Skeletal muscle tissue (tissue), 4 donors: Measurements from ENCODE around the gene PLG. TPM values are rescaled to one million over a fixed set of nuclear protein-coding genes. Genes with fewer than 3 reads are reported as not detected.
A peak's percentile ranks its signal among the peaks of the same experiment; 100 is the strongest.
"Not testable (repeated sequence)": the region's sequence is repeated elsewhere in the genome, so short reads cannot be mapped to it uniquely, and the experiment has no call there.

Experiments
- H3K27ac ChIP-seq: one replicate; pipeline ENCODE4 v1.7.0; 2013; ENCODE audit warnings: mild to moderate bottlenecking, low read depth, low read length, inconsistent platforms
- H3K27me3 ChIP-seq, 3 donors: one replicate each; pipeline ENCODE4 v1.7.0; 2013; ENCODE audit warnings: low read length in 3 of 3; ENCODE audit not compliant: control insufficient read depth in 3 of 3, insufficient read depth in 3 of 3
- H3K36me3 ChIP-seq, 3 donors: one replicate each; pipeline ENCODE4 v1.7.0; 2013; ENCODE audit warnings: low read length in 3 of 3; ENCODE audit not compliant: control insufficient read depth in 3 of 3, insufficient read depth in 3 of 3
- H3K4me1 ChIP-seq, 3 donors: one replicate each; pipeline ENCODE4 v1.7.0; 2013; ENCODE audit warnings: low read length in 3 of 3, mild to moderate bottlenecking in 3 of 3; ENCODE audit not compliant: control insufficient read depth in 3 of 3, insufficient read depth in 3 of 3
- H3K4me3 ChIP-seq, 3 donors: one replicate each; pipeline ENCODE4 v1.7.0; 2013; ENCODE audit warnings: low read length in 3 of 3
- H3K9ac ChIP-seq, 3 donors: one replicate each; pipeline ENCODE4 v1.7.0; 2013; ENCODE audit warnings: low read length in 3 of 3, mild to moderate bottlenecking in 3 of 3, moderate library complexity in 2 of 3, low read depth in 1 of 3
- H3K9me3 ChIP-seq, 3 donors: one replicate each; pipeline ENCODE4 v1.7.0; 2013; ENCODE audit warnings: low read length in 3 of 3; ENCODE audit not compliant: control insufficient read depth in 3 of 3
- total RNA-seq: library from RNA; depleted of rRNA; stranded (reverse); fragments of >200 nt; gene quantifications from one replicate; pipeline ENCODE4 v1.2.3, GENCODE V29; 2014
- donor health status: Osteomylitis.

The PLG gene
- total RNA-seq, 1 donor from 2014 or later = 2.6 TPM

DNA sequence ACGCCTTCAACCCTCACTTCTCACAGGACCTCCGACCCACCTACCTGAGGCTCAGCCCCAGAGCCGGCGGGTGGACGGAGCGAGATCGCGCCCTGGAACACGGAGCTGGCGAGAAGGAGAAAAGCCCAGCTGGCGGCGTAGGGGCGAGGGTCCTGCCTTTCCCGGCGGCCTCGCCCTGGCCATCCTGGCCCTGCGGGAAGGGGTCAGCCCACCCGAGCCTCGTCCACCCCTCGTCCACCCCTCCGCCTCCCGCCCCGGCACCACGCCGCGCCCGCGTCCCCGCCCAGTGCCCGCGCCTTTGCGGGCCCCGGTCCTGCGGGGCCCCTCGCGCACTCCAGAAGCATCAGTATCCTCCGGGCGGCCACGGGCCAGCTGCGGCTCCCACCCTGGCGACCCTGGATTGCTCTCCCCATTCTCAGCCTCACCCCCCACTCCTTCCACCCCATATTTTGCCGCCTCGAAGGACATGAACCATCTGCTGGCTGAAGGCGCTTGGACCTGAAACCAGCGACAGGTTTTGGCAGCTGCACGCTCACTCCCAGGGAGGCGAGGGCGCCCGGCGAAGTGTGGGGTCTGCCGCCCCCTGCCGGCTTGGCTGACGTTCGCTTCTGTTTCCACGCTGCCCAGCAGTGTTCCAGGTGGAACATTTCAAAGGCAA, 65.1 kb downstream of the PLG start:
- Histone ChIP-seq H3K27me3 (peaks cover 4 to 14% (median 6%) of the 10 kb centered on the region in 3 donors), H3K27ac (no peak overlapping the region), H3K9ac (no peak overlapping the region), H3K36me3 (no peaks in the 10 kb centered on the region), H3K4me1 (no peaks in the 10 kb centered on the region), H3K9me3 (peaks cover 0 to 3% (median 3%) of the 10 kb centered on the region in 3 donors), H3K4me3 (peak overlapping the region in 1 of 3 donors; percentile 29)

DNA sequence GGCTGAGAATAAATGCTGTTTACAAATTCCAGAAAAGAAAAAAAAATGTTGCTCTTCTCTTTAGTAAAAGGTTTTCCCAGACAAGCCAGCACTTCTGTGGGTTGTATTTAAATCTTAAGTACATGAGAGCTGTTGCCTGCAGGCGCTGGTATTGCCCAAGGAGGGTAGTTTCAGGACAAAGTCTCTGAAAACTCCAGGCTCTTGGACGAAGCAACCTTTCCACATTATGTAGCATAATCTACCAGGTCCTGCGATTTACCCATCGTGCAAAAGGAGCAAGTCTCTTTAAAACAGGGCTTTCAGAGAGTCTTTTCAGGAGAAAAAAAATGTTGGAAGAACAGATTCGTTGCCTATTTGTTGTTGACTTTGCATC, 65.6 kb downstream of the PLG start:
- Histone ChIP-seq H3K4me1 (no peaks in the 10 kb centered on the region), H3K27me3 (peaks cover 4 to 14% (median 6%) of the 10 kb centered on the region in 3 donors), H3K36me3 (no peaks in the 10 kb centered on the region), H3K9me3 (peaks cover 0 to 3% (median 3%) of the 10 kb centered on the region in 3 donors), H3K27ac (no peak overlapping the region), H3K4me3 (no peak overlapping the region), H3K9ac (no peak overlapping the region)

DNA sequence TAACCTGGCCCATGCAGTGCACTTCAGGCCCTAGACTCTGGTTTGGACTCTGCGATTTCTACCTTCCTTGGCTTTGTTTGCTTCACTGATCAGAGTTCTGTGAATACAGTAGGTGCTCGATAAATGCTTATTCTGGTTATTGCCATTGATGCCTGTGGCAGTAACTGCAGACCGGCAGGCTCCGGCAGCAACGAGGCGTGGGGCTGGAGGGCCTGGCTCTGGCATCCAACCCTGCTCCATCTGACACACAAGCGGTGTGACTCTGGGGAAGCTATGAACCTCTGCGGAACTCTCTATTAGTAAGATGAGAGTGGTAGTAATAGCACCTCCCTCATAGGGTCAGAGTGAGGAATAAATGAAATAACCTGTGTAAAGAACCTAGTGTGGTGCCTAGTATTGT, 66.1 kb downstream of the PLG start:
- Histone ChIP-seq H3K9me3 (no peaks in the 10 kb centered on the region), H3K27ac (no peak overlapping the region), H3K36me3 (no peaks in the 10 kb centered on the region), H3K4me1 (no peaks in the 10 kb centered on the region), H3K4me3 (no peak overlapping the region), H3K27me3 (peaks cover 4 to 14% (median 6%) of the 10 kb centered on the region in 3 donors), H3K9ac (no peak overlapping the region)

DNA sequence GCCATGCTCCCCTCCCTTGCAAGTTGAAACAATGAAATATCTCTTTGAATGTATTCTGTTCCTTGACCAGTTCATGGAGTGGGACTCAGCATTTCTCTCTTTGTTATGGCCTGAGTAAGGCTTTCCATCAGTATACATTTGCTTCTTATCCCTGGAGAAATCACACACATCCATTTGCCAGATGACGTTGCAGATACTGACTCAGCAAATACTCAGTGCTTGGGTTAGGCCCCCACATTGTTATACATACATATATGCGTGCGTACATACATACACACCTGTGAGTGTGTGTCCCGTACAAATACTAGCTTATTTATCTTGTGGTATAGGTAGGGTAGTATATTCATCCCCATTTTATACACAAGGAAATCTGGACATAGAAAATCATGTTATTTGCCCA, 72.4 kb downstream of the PLG start:
- peaks cover 0 to 2% (median 0%) of the 10 kb centered on the region in 3 donors for H3K9me3 ChIP-seq
- H3K4me3 ChIP-seq = no peak overlapping the region
- no peaks in the 10 kb centered on the region for H3K4me1 ChIP-seq
- H3K9ac ChIP-seq = no peak overlapping the region
- H3K27ac ChIP-seq = no peak overlapping the region
- peaks cover 0 to under 1% (median 0%) of the 10 kb centered on the region in 3 donors for H3K27me3 ChIP-seq
- no peaks in the 10 kb centered on the region for H3K36me3 ChIP-seq

DNA sequence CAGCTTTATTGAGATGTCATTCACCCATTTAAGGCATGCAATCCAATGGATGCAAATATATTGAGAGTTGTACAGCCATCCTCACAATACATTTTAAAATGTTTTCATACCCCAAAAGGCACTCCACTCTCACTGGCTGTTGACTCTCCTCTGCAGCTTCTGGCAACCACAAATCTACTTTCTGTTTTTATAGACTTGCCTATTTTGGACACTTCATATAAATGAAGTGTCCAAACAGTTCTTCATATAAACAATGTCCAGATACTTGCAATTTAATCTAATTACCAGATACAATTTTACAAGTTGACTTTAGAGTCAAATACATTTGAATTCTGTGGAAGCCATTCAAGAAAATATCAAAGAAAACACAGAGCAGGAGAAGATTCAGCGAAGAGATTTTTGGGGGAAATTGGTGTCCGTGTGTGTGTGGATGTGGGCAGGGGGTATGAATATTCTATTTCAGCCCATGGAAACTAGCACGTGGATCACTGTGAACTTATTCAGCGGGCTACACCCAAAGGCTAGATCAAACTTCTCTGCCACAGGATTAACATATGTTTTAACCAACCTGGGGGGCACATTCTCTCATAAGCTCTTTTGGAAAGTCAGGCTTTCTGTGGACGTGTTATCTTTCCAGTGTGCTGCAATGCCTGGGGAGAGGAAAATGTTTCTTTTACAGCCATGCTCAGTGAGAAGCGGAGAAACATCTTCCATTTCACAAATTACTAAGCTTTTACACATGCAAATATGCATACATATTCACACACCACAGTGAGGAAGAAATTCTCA, 73.9 kb downstream of the PLG start:
- H3K36me3 ChIP-seq = no peaks in the 10 kb centered on the region
- no peak overlapping the region for H3K9ac ChIP-seq
- H3K4me1 ChIP-seq = no peaks in the 10 kb centered on the region
- H3K9me3 ChIP-seq = peaks cover 0 to 2% (median 0%) of the 10 kb centered on the region in 3 donors
- H3K27me3 ChIP-seq = no peaks in the 10 kb centered on the region
- H3K4me3 ChIP-seq = no peak overlapping the region
- H3K27ac ChIP-seq = no peak overlapping the region

DNA sequence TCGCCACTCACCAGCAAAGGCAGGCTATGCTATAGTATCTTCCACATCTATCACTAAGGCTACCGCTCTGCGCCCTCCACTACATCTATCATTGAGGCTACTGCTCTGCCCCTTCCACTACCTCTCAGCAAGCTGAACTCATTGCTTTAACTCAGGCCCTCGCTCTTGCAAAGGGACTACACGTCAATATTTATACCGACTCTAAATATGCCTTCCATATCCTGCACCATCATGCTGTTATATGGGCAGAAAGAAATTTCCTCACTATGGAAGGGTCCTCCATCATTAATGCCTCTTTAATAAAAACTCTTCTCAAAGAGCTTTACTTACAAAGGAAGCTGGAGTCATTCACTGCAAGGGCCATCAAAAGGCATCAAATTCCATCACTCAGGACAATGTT, 77.1 kb downstream of the PLG start:
- H3K27ac ChIP-seq, H3K9me3 ChIP-seq, H3K27me3 ChIP-seq, H3K4me3 ChIP-seq, H3K4me1 ChIP-seq, H3K9ac ChIP-seq, H3K36me3 ChIP-seq: not testable (repeated sequence)

DNA sequence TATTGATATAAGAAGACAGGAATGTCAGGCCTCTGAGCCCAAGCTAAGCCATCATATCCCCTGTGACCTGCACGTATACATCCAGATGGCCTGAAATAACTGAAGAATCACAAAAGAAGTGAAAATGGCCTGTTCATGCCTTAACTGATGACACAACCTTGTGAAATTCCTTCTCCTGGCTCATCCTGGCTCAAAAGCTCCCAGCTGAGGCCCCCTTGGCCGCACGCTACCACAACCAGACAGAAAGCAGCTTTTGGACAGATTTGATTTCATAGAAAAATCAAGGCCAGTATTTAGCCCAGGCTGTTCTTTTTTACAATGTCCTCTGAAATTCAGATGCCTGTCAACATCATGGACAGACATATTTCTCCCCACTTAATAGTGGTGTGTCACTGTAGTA, 78.6 kb downstream of the PLG start:
- not testable (repeated sequence) for H3K36me3 ChIP-seq, H3K9me3 ChIP-seq, H3K4me3 ChIP-seq, H3K27ac ChIP-seq, H3K9ac ChIP-seq, H3K27me3 ChIP-seq, H3K4me1 ChIP-seq

DNA sequence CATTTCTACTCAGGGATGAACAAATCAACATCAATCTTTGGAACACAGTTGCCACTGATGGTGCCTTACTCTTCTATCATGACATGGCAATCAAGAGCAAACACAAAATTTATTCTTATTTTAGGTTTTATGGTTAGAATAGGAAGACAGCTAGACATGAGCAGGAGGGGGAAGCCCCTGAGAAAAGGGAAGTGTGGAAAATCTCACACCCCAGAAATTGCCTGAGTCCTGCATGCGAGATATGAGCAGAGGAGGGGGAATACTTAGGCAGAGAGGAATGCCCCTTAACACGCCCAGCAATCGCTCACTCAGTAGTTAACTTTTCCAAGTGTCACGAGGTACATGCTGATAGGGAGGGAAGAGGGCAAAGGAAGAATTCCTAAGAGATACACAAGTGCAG, 79.3 kb downstream of the PLG start:
- H3K36me3 ChIP-seq = no peaks in the 10 kb centered on the region
- H3K4me3 ChIP-seq = no peak overlapping the region
- H3K27ac ChIP-seq = no peak overlapping the region
- H3K9ac ChIP-seq = no peak overlapping the region
- no peaks in the 10 kb centered on the region for H3K4me1 ChIP-seq
- no peaks in the 10 kb centered on the region for H3K9me3 ChIP-seq
- no peaks in the 10 kb centered on the region for H3K27me3 ChIP-seq

DNA sequence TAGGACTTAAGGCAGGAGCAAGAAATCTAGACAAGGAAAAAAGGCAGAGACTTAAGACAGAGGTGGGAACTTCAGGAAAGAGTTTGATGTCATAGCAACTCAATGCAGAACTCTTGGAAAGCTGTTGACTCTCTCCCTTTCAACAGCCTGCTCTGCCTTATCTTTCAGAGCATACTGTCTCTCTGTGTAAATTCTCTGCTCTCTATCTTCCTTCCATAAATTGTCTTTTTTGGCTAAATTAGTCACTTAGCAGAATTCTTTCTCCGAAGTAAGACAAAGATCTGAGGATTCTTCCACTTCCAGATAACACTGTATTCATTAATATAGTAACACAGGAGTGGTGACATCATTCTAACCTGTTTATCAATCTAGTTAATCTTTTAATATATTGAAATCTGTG, 80.2 kb downstream of the PLG start:
- H3K27me3 ChIP-seq = no peaks in the 10 kb centered on the region

DNA sequence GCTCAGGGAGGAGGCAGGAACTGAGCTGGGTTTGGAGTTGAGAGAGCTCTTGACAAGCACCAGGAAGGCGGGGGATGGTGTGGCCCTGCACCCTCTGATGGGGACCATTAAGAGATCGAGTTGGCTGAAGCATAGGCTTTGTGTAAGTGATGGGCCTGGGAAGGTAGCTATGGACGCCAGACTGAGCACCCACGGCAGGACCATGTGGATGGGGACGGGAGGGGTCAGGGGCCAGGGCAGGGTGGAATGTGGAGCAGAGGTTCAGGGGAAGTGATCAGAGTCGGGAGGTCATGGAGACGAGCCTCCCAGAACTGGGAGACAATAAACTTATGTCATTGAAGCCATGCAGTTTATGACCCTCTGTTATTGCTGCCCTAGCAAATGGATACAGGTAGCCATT, 81.7 kb downstream of the PLG start:
- H3K4me1 ChIP-seq = no peaks in the 10 kb centered on the region
- H3K36me3 ChIP-seq = no peaks in the 10 kb centered on the region

More for the DNA sequence above, 80.2 kb downstream of the PLG start:
- Histone ChIP-seq H3K4me3 (no peak overlapping the region), H3K36me3 (no peaks in the 10 kb centered on the region), H3K27ac (no peak overlapping the region), H3K9ac (no peak overlapping the region), H3K9me3 (no peaks in the 10 kb centered on the region), H3K4me1 (no peaks in the 10 kb centered on the region)

More for the DNA sequence above, 81.7 kb downstream of the PLG start:
- no peaks in the 10 kb centered on the region for H3K27me3 ChIP-seq
- H3K9ac ChIP-seq = no peak overlapping the region
- no peak overlapping the region for H3K4me3 ChIP-seq
- no peak overlapping the region for H3K27ac ChIP-seq
- no peaks in the 10 kb centered on the region for H3K9me3 ChIP-seq
